NCI-H1105 (cell line): ENCODE results near the gene HSPA4.

ENCODE experiments used
- DNase-seq: peaks from one replicate; lab custom pipeline; 2025; lab: John Stamatoyannopoulos, UW

The HSPA4 gene

GRCh38 chr5:133106343-133106742, 54.5 kb downstream of the HSPA4 start:
- DNase-seq, result no peak

GRCh38 chr5:133106761-133107572, 55.2 kb downstream of the HSPA4 start:
- no peak for DNase-seq

DNA sequence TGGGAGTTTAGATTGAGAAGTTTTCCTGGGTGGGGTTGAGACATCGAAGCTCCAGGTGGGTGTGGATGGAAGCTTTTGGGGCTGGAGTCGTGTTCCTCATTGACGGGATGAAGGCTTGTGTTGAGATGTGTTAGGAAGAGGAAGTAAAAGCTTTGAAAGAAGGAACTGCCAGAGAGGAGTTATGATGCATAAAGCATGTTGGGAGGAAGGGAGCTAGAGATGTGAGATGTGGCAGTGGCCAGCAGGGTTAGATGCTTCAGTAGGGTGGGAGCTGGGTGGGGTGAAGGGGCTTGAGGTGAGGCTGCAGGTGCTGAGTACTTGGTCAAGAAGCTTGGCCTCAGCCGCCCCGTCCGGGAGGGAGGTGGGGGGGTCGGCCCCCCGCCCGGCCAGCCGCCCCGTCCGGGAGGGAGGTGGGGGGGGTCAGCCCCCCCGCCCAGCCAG, 56.7 kb downstream of the HSPA4 start:
- DNase-seq, result no peak

GRCh38 chr5:133109655-133110483, 58.1 kb downstream of the HSPA4 start:
- no peak for DNase-seq

- DNase-seq, result no peak
Observed at GRCh38 chr5:133110709-133111108, 58.9 kb downstream of the HSPA4 start.

- peak; percentile 20 for DNase-seq
Observed at GRCh38 chr5:133111299-133111698, 59.5 kb downstream of the HSPA4 start.

DNA sequence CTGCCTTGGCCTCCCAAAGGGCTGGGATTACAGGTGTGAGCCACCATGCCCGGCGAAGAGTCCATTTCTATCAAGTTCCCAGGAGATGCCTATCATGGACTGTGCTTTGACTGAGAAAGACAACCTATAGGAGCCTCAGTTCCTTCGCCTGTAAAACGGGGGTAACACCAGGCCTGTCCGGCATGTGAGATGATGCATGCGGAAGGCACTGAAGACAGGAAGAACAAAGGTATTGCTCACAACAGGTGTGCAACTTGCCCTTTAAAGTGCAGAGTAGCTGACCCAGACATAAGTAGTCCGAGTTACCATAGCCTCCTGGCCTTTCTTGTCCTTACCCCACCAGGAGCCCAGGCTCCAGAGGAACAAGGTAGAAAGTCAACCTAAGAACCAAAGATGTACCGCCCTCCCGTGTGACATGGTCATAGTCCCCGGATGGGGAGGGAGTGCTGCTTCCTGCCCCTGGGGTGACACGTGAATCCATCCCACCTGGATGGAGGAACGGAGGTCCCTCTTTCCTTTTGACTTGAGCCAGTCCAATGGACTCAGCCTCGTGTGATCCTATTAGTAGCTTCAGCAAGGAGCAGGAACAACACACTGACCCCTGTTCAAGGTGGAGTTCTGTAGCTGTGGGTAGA, 60.3 kb downstream of the HSPA4 start:
- DNase-seq, result no peak

- no peak for DNase-seq
Observed at GRCh38 chr5:133113331-133114061, 61.7 kb downstream of the HSPA4 start.

- DNase-seq, result no peak
Observed at GRCh38 chr5:133114166-133114932, 62.5 kb downstream of the HSPA4 start.

DNA sequence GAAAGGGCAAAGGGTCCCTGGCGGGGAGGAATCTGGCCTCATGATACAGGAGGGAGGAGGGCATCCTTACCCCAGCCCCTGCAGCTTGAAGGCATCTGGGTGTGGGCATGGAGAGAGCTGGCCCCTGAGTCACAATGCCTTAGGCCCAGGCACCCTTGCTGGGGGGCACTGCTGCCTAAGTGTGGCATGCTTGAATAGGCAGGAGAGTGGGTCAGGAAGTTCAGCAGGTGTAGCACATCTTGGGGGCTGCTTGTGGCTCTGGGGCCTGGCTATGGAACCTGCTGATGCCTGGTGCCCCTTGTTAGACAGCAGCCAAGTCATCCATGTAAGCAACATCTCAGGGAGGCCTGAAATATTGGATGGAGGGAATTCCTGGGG, 63.1 kb downstream of the HSPA4 start:
- no peak for DNase-seq

- DNase-seq, result no peak
Observed at GRCh38 chr5:133116601-133117000, 64.8 kb downstream of the HSPA4 start.

DNA sequence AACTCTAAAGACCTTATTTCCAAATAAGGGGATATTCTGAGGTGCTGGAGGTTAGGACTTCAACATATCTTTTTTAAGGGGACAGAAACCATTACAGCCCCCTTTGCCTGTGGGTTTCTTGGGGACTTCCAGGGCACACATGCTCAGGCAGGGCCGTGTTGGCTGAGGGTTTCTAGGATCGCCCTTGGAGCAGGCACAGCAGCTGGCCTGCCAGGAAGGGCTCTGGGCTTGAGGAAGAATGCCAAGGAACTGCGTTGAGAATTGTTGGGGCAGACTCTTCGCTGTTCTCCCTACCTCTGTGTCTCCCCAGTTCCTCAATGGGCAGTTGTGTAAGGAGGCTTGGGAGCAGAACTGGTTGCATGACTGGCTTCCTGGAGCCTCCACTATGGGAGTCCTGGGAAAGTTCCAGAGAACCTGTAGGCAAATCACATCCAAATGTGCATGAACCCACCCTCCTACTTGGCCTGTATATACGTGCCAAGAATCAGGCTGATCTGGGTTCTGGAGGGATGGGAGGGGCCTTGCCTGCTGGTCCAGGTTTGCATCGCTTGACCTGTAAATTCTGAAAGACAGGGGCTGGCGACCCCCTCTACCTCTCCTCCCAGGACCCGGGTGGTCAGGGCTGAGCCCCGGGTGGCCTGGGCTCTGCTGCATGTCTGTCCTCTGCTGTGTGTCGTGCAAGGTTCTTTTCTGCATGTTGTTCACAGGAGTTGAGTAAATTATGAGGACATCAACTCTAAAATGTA, 65.5 kb downstream of the HSPA4 start:
- no peak for DNase-seq

- no peak for DNase-seq
Observed at GRCh38 chr5:133117912-133118445, 66.2 kb downstream of the HSPA4 start.

DNA sequence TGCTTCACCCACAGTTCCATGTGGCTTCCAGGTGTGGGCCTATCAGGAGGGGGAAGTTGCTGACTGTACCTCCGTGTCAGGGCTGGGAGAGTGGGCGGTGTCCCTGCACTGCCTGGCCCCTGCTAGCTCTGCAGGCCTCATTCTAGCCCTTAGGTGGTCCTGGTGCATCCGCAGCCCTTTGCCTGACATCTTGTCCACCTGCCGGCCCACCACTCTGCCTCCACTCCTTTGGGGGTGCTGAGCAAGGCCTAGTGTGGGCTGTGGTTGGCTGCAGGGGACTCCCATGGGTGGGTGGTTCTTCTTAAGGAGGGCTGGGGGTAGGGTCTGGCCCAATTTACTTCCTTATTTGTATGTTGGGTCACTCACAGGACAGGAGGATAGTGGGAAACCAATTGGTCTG, 66.9 kb downstream of the HSPA4 start:
- no peak for DNase-seq

- no peak for DNase-seq
Observed at GRCh38 chr5:133119233-133119711, 67.5 kb downstream of the HSPA4 start.

DNA sequence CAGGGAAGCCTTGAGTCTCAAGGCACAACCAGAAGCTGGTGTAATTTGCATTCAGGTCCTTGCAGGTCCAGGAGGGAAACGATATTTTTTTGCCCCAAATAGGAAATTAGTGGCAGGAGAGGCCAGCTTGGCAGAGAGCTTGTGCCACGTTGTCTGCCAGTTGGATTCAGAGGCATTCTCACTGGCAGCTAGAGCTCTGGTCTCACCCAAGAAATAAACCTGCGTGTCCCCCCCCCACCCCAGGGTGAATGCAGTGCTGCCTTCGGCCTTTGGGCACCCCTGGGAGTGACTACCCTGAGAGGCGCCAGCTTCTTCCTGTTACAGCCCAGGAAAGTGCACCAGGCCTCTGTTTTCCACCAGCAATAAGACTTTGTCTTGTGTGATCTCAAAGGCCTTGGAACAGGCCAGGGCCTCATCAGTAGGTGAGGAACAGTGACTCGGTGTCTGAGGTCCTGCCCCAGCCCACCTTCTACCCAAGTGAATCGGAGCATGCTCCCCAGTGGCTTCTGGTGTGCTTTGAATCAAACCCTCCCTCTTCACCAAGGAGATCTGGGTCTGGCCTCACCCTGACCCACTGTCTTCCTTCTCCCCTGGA, 68.4 kb downstream of the HSPA4 start:
- DNase-seq, result no peak

- DNase-seq, result no peak
Observed at GRCh38 chr5:133121080-133121479, 69.3 kb downstream of the HSPA4 start.

DNA sequence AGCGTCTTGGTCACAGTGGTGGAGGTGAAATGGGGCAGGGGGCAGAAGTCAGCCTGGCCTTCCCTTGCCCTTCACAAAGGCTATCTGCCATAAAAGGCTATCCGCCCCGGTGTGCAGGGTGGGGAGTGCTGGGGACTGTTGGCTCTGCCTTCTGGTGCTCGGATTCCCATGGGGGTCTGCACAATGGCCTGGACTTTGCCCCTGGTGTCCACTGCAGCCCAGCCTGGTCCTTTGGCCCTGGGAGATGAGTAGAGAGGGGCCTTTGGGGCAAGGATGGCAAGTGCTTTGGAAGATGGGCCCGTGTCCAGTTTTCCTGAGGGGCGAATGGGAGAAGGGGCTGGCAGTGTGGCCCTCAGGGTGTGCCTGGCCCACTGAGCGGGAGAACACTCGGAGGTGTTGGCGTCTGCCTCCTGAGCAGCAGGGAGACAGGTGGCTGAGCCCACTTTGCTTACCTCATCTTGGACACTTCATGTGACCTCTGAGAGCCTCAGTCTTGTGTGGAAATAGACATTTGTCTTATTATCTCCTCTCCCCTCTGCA, 69.9 kb downstream of the HSPA4 start:
- DNase-seq, result no peak

DNA sequence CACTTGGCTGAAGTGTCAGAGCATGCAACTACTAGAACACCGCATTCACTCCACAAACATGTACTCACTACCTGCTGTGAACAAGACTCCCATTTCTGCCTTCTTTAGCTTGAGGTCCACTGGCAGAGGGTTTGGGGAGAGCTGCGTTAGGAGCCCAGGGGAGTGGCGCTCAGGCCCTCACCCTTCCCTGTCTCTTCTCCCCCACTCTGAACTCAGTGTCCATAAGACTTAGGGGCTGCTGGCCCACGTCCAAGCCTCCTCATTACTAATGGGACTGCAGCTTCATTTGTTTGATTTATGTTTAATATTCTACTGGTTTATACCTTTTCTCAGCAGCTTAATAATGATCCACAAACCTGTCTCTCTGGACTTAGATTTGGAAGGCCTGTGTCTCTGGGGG, 70.9 kb downstream of the HSPA4 start:
- DNase-seq, result no peak
